NOMO-1 treated with dmso at 0.1 percent for 144 hours (cell line): ENCODE data around the gene CANT1.
"Not testable (repeated sequence)": the region's sequence is repeated elsewhere in the genome, so short reads cannot be mapped to it uniquely, and the experiment has no call there.

ENCODE experiments used
- DNase-seq: peaks from one replicate; lab custom pipeline; 2025; ENCODE audit not compliant: unreplicated experiment; lab: John Stamatoyannopoulos, UW

The CANT1 gene

GRCh38 chr17:79028496-79029326, 19.1 kb upstream of the CANT1 start:
- no peak for DNase-seq

- no peak for DNase-seq
These were observed 18.4 kb upstream of the CANT1 start for GRCh38 chr17:79027925-79028491.

GRCh38 chr17:79027274-79027924, 17.8 kb upstream of the CANT1 start:
- no peak for DNase-seq

GRCh38 chr17:79026376-79027273, 17.1 kb upstream of the CANT1 start:
- no peak for DNase-seq

- DNase-seq, result no peak
These were observed 15.6 kb upstream of the CANT1 start for GRCh38 chr17:79024901-79025737.

GRCh38 chr17:79023886-79024771, 14.6 kb upstream of the CANT1 start, which contains the start of gene C1QTNF1:
C1QTNF1 (plus strand) TSS chr17:79024169; CDS start chr17:79043969, 19,800 bp downstream.
- no peak for DNase-seq

- DNase-seq, result no peak
These were observed 13.7 kb upstream of the CANT1 start for GRCh38 chr17:79023180-79023705.

- no peak for DNase-seq
These were observed 13.0 kb upstream of the CANT1 start for GRCh38 chr17:79022507-79022991.

GRCh38 chr17:79021929-79022328, 12.4 kb upstream of the CANT1 start:
- DNase-seq, result not testable (repeated sequence)

GRCh38 chr17:79020631-79021301, 11.2 kb upstream of the CANT1 start:
- DNase-seq, result no peak

- DNase-seq, result no peak
These were observed 10.3 kb upstream of the CANT1 start for GRCh38 chr17:79019632-79020584.

- no peak for DNase-seq
These were observed 9.7 kb upstream of the CANT1 start for GRCh38 chr17:79019261-79019631.

GRCh38 chr17:79018370-79018695, 8.8 kb upstream of the CANT1 start:
- DNase-seq, result no peak

GRCh38 chr17:79017546-79018369, 8.2 kb upstream of the CANT1 start:
- no peak for DNase-seq

GRCh38 chr17:79014158-79014758, 4.7 kb upstream of the CANT1 start:
- DNase-seq, result no peak

GRCh38 chr17:79012563-79013134, 3.1 kb upstream of the CANT1 start:
- DNase-seq, result no peak
